Endothelial cell of umbilical vein (primary cell): Measurements from ENCODE around the gene DNASE1L1. TPM values are rescaled to one million over a fixed set of nuclear protein-coding genes. Genes with fewer than 3 reads are reported as not detected.

ENCODE experiments used
- BruUV-seq: library from RNA; stranded (reverse); fragments of 400-500 nt; replicated peaks from 2 replicates; lab custom pipeline; 2021; lab: Mats Ljungman, UMichigan
- CTCF ChIA-PET: fragments of 300-600, 350-600 bp; sonication (Branson Sonifier 250); formaldehyde crosslinking; loops from one replicate; lab custom pipeline; 2021; ENCODE audit warnings: antibody characterized with exemption, inconsistent platforms; lab: Charles Lee
- POLR2A ChIA-PET: fragments of 300-600, 350-600 bp; sonication (Branson Sonifier 250); formaldehyde crosslinking; loops from one replicate; lab custom pipeline; 2021; ENCODE audit warnings: antibody characterized with exemption, inconsistent platforms; lab: Charles Lee
- DNase-seq: peaks from one replicate; pipeline ENCODE4 v3.0.0-alpha.2; 2011; ENCODE audit warnings: low read depth, low spot score
- FAIRE-seq: peaks from 2 replicates; lab custom pipeline; 2011; peaks lifted over from hg19 to GRCh38; lab: Jason Lieb, UNC
- H2AFZ ChIP-seq: 2 replicates; pipeline ENCODE4 v1.6.0; 2012; ENCODE audit warnings: low read depth, low read length, control low read depth, inconsistent platforms
- H3K27ac ChIP-seq: 2 replicates; pipeline ENCODE4 v1.5.1; 2011; ENCODE audit warnings: low read depth, mild to moderate bottlenecking, control low read depth, low read length, moderate library complexity; ENCODE audit not compliant: insufficient read depth
- H3K27me3 ChIP-seq, 2 experiments: 2 replicates each; pipeline versions ENCODE4 v1.6.0 to v1.6.1; 2011; ENCODE audit warnings: low read length in 2 of 2, mixed read lengths in 1 of 2; ENCODE audit not compliant: control insufficient read depth in 2 of 2, insufficient read depth in 2 of 2
- H3K36me3 ChIP-seq, 2 experiments: 2 replicates in 1 of 2; 3 replicates in 1 of 2; pipeline ENCODE4 v1.5.1; 2011; ENCODE audit warnings: low read length in 2 of 2, mild to moderate bottlenecking in 1 of 2, moderate library complexity in 1 of 2; ENCODE audit not compliant: control insufficient read depth in 2 of 2, insufficient read depth in 2 of 2; ENCODE audit errors: extremely low read depth in 1 of 2
- H3K4me1 ChIP-seq: 3 replicates; pipeline ENCODE4 v1.5.1; 2011; ENCODE audit warnings: mild to moderate bottlenecking, low read length; ENCODE audit not compliant: control insufficient read depth, insufficient read depth; ENCODE audit errors: extremely low read depth
- H3K4me2 ChIP-seq: 2 replicates; pipeline ENCODE4 v1.6.1; 2011; ENCODE audit warnings: low read length, control low read depth, mixed read lengths; ENCODE audit not compliant: insufficient read depth
- H3K4me3 ChIP-seq, 3 experiments: fragments of 200-600 bp in 1 of 3; sonication (generic), shearing (Covaris generic) in 1 of 3; replicated peaks in 1 of 3; 2 replicates each; pipeline ENCODE4 v1.5.1; 2011 to 2016; ENCODE audit warnings: control low read depth in 3 of 3, low read length in 3 of 3, mild to moderate bottlenecking in 2 of 3, inconsistent platforms in 1 of 3, low read depth in 1 of 3, moderate library complexity in 1 of 3; ENCODE audit not compliant: insufficient read depth in 1 of 3
- H3K79me2 ChIP-seq: 2 replicates; pipeline ENCODE4 v1.6.0; 2012; ENCODE audit warnings: low read length, inconsistent platforms; ENCODE audit not compliant: control insufficient read depth, insufficient read depth
- H3K9ac ChIP-seq: replicated peaks from 2 replicates; pipeline ENCODE3; 2011; ENCODE audit warnings: low read length, control low read depth; ENCODE audit not compliant: insufficient read depth; ENCODE audit errors: extremely low read depth
- H3K9me1 ChIP-seq: replicated peaks from 3 replicates; pipeline ENCODE4 v1.6.0; 2011; ENCODE audit warnings: mild to moderate bottlenecking, low read length; ENCODE audit not compliant: control insufficient read depth, insufficient read depth; ENCODE audit errors: extremely low read depth
- H3K9me3 ChIP-seq: replicated peaks from 2 replicates; pipeline ENCODE4 v1.5.1; 2012; ENCODE audit warnings: low read length, inconsistent platforms; ENCODE audit not compliant: control insufficient read depth, insufficient read depth
- H4K20me1 ChIP-seq: replicated peaks from 2 replicates; pipeline ENCODE3; 2011; ENCODE audit warnings: mild to moderate bottlenecking, low read length; ENCODE audit not compliant: control insufficient read depth, insufficient read depth; ENCODE audit errors: extremely low read depth
- FOS ChIP-seq: IDR thresholded peaks from 2 replicates; pipeline ENCODE4 v1.6.1; 2011; ENCODE audit warnings: mild to moderate bottlenecking, low read length, moderate library complexity, borderline replicate concordance; ENCODE audit not compliant: insufficient read depth
- GATA2 ChIP-seq: IDR thresholded peaks from 2 replicates; pipeline ENCODE4 v1.7.0; 2011; ENCODE audit warnings: low read depth, mild to moderate bottlenecking, moderate library complexity, mixed read lengths, low read length; ENCODE audit not compliant: insufficient read length, insufficient read depth
- MYC ChIP-seq: IDR thresholded peaks from one replicate; pipeline ENCODE4 v1.6.1; 2011; ENCODE audit warnings: mild to moderate bottlenecking, low read depth, low read length
- POLR2AphosphoS5 ChIP-seq: IDR thresholded peaks from 2 replicates; pipeline ENCODE4 v1.6.1; 2012; ENCODE audit warnings: low read depth, mild to moderate bottlenecking, control low read depth, low read length, moderate library complexity; ENCODE audit not compliant: insufficient read depth
- dilution Hi-C: fragments of 300-500 bp; cut with MboI; formaldehyde crosslinking; loops from one replicate; pipeline ENCODE4 v1.15.0; 2019; ENCODE audit warnings: low sequenced_read_pairs; ENCODE audit not compliant: extremely low pct_ligation_motif_present
- intact Hi-C: fragments of 100-400 bp; cut with micrococcal nuclease; formaldehyde crosslinking; loops from one replicate; pipeline ENCODE4 v1.10.0; 2022
- polyA plus RNA-seq, 4 experiments: library from polyadenylated mRNA; depleted of rRNA in 3 of 4; stranded (reverse) in 3 of 4; unstranded in 1 of 4; fragments of >200 nt; gene quantifications; 2 replicates each; pipeline versions ENCODE4 v1.2.1 to v1.2.3, GENCODE V29; 2011 to 2012; ENCODE audit warnings: missing spikeins in 1 of 4
- total RNA-seq: library from RNA; stranded (reverse); gene quantifications from 2 replicates; pipeline ENCODE4 v1.2.3, GENCODE V29; 2021
- TF ChIP-seq, protein P1 (sequence below), 2 donors: IDR thresholded peaks; 1 replicate in 1 of 2; 2 replicates in 1 of 2; pipeline ENCODE4 v1.5.1; 2011; ENCODE audit warnings: low read length in 2 of 2, mild to moderate bottlenecking in 2 of 2, moderate library complexity in 2 of 2, control low read depth in 1 of 2, inconsistent platforms in 1 of 2, low read depth in 1 of 2; ENCODE audit not compliant: insufficient read depth in 1 of 2; ENCODE audit errors: extremely low read depth in 1 of 2
- TF ChIP-seq, protein P2 (sequence below): IDR thresholded peaks from 2 replicates; pipeline ENCODE4 v1.6.1; 2011; ENCODE audit not compliant: insufficient read depth, insufficient read length

Gene DNASE1L1
- total and polyA plus RNA-seq, 2 donors (not counting 3 experiments of a cell fraction or from before 2014, with no cell fraction given): 61.5 to 84.9 TPM

DNA sequence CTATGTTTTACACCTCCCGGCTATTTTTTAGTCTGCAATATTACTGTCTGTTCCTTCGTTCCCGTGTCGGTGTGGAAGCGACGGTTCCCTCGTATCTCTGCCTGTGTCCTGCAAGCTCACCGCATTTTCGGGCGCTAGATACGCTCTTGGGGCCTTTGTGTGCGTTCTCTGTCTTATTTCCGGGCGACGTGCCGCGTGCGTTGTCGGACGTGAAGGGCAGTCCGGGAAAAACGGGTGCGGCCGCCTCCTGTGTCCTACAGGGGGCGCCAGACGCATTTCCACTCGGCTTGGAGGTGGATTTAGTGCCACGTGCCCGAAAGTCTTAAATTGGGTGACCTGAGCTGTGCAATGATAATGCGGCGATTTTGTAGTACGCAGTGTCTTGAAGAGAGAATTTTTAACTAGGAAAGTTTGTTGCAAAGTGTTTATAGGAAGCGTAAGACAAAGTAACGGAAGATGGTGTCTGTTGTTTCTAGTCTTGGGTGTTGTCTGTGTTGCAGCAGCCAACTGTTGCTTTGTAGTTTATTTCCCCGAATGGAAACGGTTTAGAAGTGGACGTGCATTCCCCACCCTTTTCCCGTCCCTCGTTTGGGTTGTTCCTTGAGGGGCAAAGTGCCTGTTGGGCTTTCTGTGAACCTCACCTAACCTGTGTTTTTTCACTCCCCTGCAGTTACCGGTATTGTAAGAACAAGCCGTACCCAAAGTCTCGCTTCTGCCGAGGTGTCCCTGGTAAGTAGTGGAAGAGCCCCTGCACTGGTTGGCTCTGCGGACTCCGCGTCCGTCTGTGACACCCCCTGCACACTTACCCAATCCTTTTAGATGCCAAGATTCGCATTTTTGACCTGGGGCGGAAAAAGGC lies 10.2 kb downstream of the DNASE1L1 start:
- peaks cover 15 to 18% of the 10 kb centered on the region in 2 experiments for H3K36me3 ChIP-seq
- dilution Hi-C loops (no loop called here), intact Hi-C loops (no loop called here)
- H2AFZ ChIP-seq: no peak overlapping the region
- peaks cover 20% of the 10 kb centered on the region for H3K79me2 ChIP-seq
- H3K9me1 ChIP-seq: no peaks in the 10 kb centered on the region
- FAIRE-seq (peak; percentile 28), DNase-seq (peak; percentile 81)
- no peaks in the 10 kb centered on the region for H3K9me3 ChIP-seq
- CTCF ChIA-PET: interaction anchor here (0.7 to 2.1 kb wide), 7 partner anchors 10 to 60 kb away, joined by 3 to 6 read pairs (median 4); partner anchors contain the start of genes DNASE1L1, EMD, FAM50A and TAFAZZIN
- H3K27ac ChIP-seq: peak overlapping the region; percentile 74
- TF ChIP-seq, protein P1, sequence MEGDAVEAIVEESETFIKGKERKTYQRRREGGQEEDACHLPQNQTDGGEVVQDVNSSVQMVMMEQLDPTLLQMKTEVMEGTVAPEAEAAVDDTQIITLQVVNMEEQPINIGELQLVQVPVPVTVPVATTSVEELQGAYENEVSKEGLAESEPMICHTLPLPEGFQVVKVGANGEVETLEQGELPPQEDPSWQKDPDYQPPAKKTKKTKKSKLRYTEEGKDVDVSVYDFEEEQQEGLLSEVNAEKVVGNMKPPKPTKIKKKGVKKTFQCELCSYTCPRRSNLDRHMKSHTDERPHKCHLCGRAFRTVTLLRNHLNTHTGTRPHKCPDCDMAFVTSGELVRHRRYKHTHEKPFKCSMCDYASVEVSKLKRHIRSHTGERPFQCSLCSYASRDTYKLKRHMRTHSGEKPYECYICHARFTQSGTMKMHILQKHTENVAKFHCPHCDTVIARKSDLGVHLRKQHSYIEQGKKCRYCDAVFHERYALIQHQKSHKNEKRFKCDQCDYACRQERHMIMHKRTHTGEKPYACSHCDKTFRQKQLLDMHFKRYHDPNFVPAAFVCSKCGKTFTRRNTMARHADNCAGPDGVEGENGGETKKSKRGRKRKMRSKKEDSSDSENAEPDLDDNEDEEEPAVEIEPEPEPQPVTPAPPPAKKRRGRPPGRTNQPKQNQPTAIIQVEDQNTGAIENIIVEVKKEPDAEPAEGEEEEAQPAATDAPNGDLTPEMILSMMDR (IDR thresholded peaks at IDR 0.05; ENCODE audit: extremely low read depth in 1 of 2, insufficient read depth in 1 of 2, low read depth in 1 of 2, low read length in 2 of 2): peak; percentile 62 to 76
- TF ChIP-seq FOS: no peak
- TF ChIP-seq, protein P2, sequence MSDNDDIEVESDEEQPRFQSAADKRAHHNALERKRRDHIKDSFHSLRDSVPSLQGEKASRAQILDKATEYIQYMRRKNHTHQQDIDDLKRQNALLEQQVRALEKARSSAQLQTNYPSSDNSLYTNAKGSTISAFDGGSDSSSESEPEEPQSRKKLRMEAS: peak; percentile 76
- TF ChIP-seq POLR2AphosphoS5: no peak
- TF ChIP-seq GATA2: no peak
- peak; percentile 86 for TF ChIP-seq MYC
- peaks cover 8% of the 10 kb centered on the region for H3K4me1 ChIP-seq
- no peaks in the 10 kb centered on the region for H4K20me1 ChIP-seq
- peak overlapping the region; percentile 82 for H3K4me2 ChIP-seq
- H3K4me3 ChIP-seq: peak overlapping the region; percentile 29 to 86 (median 66)
- peak overlapping the region; percentile 95 for H3K9ac ChIP-seq
- BruUV-seq: TSS peak; percentile 66
- H3K27me3 ChIP-seq: no peaks in the 10 kb centered on the region
- POLR2A ChIA-PET: interaction anchor here (1.0 to 1.5 kb wide), 4 partner anchors 11 to 29 kb away, joined by 3 to 7 read pairs (median 4); no protein-coding TSS in a partner anchor
